Muscle of back (tissue), 11 donors: ENCODE data around the gene PRSS12. TPM values are rescaled to one million over a fixed set of nuclear protein-coding genes. Genes with fewer than 3 reads are reported as not detected.

Source experiments
- DNase-seq, 3 donors: peaks; one replicate each; pipeline versions ENCODE4 v3.0.0 to v3.0.0-alpha.2; 2013
- polyA plus RNA-seq, 10 donors: library from polyadenylated mRNA; unstranded; fragments of 120-200 nt; gene quantifications; one replicate each; pipeline ENCODE4 v1.2.1, GENCODE V29; 2013; ENCODE audit not compliant: insufficient read length in 10 of 10

The PRSS12 gene
- polyA plus RNA-seq, 10 donors: 3.6 to 23.1 (median 5.5) TPM

- DNase-seq: no peak
Measured at GRCh38 chr4:118360106-118360505, 7.3 kb upstream of the PRSS12 start.

- DNase-seq: peak in 2 of 3 donors; percentile 27 to 59
Measured at GRCh38 chr4:118357601-118358000, 4.8 kb upstream of the PRSS12 start.

GRCh38 chr4:118356731-118357130 lies 3.9 kb upstream of the PRSS12 start:
- DNase-seq: no peak

GRCh38 chr4:118356111-118356510 lies 3.3 kb upstream of the PRSS12 start:
- DNase-seq: no peak

- no peak for DNase-seq
Measured at GRCh38 chr4:118354913-118355312, 2.1 kb upstream of the PRSS12 start.

- DNase-seq: peak in 1 of 3 donors; percentile 41
Measured at GRCh38 chr4:118353534-118354030, 779 bp upstream of the PRSS12 start.

- DNase-seq: peak in 2 of 3 donors; percentile 24 to 56
Measured at GRCh38 chr4:118351851-118352827, 664 bp downstream of the PRSS12 start.

- no peak for DNase-seq
Measured at GRCh38 chr4:118350961-118351360, 1.8 kb downstream of the PRSS12 start.

GRCh38 chr4:118348886-118349285 lies 3.9 kb downstream of the PRSS12 start:
- DNase-seq: no peak

- no peak for DNase-seq
Measured at GRCh38 chr4:118346495-118346894, 6.3 kb downstream of the PRSS12 start.

- no peak for DNase-seq
Measured at GRCh38 chr4:118345813-118346212, 7.0 kb downstream of the PRSS12 start.

GRCh38 chr4:118344801-118345200 lies 8.0 kb downstream of the PRSS12 start:
- no peak for DNase-seq

GRCh38 chr4:118343501-118343900 lies 9.3 kb downstream of the PRSS12 start:
- no peak for DNase-seq

GRCh38 chr4:118340109-118340508 lies 12.7 kb downstream of the PRSS12 start:
- no peak for DNase-seq

GRCh38 chr4:118338981-118339765 lies 13.6 kb downstream of the PRSS12 start:
- DNase-seq: no peak

- no peak for DNase-seq
Measured at GRCh38 chr4:118338518-118338917, 14.3 kb downstream of the PRSS12 start.

- no peak for DNase-seq
Measured at GRCh38 chr4:118337954-118338353, 14.8 kb downstream of the PRSS12 start.

GRCh38 chr4:118335774-118336173 lies 17.0 kb downstream of the PRSS12 start:
- DNase-seq: no peak

GRCh38 chr4:118335324-118335723 lies 17.5 kb downstream of the PRSS12 start:
- peak in 2 of 3 donors; percentile 30 to 56 for DNase-seq

GRCh38 chr4:118331352-118331751 lies 21.5 kb downstream of the PRSS12 start:
- DNase-seq: no peak

- no peak for DNase-seq
Measured at GRCh38 chr4:118329849-118330248, 23.0 kb downstream of the PRSS12 start.

- DNase-seq: peak; percentile 48 to 80 (median 80)
Measured at GRCh38 chr4:118327554-118328241, 25.1 kb downstream of the PRSS12 start.
